ENCODE results near the gene SKA3.

SKA3 gene

GRCh38 chr13:21134475-21134874, 41.9 kb downstream of the SKA3 start:
- DNase-seq (ENCODE audit: low read depth) = no peak
- no peak overlapping the region for H3K4me3 ChIP-seq (ENCODE audit: low read depth, low read length)
- TF ChIP-seq, protein P1, sequence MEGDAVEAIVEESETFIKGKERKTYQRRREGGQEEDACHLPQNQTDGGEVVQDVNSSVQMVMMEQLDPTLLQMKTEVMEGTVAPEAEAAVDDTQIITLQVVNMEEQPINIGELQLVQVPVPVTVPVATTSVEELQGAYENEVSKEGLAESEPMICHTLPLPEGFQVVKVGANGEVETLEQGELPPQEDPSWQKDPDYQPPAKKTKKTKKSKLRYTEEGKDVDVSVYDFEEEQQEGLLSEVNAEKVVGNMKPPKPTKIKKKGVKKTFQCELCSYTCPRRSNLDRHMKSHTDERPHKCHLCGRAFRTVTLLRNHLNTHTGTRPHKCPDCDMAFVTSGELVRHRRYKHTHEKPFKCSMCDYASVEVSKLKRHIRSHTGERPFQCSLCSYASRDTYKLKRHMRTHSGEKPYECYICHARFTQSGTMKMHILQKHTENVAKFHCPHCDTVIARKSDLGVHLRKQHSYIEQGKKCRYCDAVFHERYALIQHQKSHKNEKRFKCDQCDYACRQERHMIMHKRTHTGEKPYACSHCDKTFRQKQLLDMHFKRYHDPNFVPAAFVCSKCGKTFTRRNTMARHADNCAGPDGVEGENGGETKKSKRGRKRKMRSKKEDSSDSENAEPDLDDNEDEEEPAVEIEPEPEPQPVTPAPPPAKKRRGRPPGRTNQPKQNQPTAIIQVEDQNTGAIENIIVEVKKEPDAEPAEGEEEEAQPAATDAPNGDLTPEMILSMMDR (IDR thresholded peaks at IDR 0.05; ENCODE audit: control insufficient read depth, extremely low read depth, insufficient read depth) = no peak

DNA sequence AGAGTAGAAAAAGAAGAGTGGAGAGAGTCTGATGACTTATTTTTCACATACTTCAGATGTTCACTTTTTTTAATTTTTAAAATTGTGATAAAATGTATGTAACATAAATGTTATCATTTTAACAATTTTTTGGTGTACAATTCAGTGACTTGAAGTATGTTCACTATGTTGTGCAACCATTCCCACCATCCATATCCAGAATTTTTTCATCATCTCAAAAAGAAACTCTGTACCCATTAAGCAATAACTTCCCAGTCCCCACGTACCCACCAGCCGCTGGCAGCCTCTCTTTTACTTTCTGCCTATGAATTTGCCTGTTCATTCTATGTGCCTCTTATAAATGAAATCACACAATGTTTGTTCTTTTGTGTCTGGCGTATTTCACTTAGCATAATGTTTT, 43.3 kb downstream of the SKA3 start:
- DNase-seq (ENCODE audit: low read depth) = no peak
- H3K4me3 ChIP-seq (ENCODE audit: low read depth, low read length) = no peak overlapping the region
- TF ChIP-seq, protein P1 (IDR thresholded peaks at IDR 0.05; ENCODE audit: control insufficient read depth, extremely low read depth, insufficient read depth) = no peak

GRCh38 chr13:21130116-21130515, 46.2 kb downstream of the SKA3 start:
- TF ChIP-seq, protein P1 (IDR thresholded peaks at IDR 0.05; ENCODE audit: control insufficient read depth, extremely low read depth, insufficient read depth) = no peak
- no peak overlapping the region for H3K4me3 ChIP-seq (ENCODE audit: low read depth, low read length)
- no peak for DNase-seq (ENCODE audit: low read depth)

DNA sequence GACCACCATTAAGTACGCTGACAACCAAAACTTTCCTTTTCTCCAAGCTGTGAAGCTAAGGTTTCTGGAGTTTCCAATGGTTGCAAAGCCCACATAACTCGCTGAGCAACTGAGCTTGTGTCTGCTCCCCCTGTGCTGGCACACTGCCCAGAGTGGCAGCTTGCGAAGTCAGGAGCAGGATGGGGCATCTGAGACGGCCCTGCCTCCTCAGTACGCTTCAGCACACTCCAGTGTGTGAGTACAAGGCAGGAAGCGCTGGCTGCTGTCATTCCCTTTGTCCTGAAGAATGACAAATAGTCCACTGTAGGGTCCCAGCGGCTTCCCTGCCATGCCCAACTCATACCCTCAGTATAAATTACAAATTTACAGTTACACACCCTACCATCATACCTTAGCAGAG, 51.5 kb downstream of the SKA3 start:
- TF ChIP-seq, protein P1 (IDR thresholded peaks at IDR 0.05; ENCODE audit: control insufficient read depth, extremely low read depth, insufficient read depth) = no peak
- no peak overlapping the region for H3K4me3 ChIP-seq (ENCODE audit: low read depth, low read length)
- DNase-seq (ENCODE audit: low read depth) = no peak

GRCh38 chr13:21123956-21124355, 52.4 kb downstream of the SKA3 start:
- TF ChIP-seq, protein P1 (IDR thresholded peaks at IDR 0.05; ENCODE audit: control insufficient read depth, extremely low read depth, insufficient read depth) = no peak

DNA sequence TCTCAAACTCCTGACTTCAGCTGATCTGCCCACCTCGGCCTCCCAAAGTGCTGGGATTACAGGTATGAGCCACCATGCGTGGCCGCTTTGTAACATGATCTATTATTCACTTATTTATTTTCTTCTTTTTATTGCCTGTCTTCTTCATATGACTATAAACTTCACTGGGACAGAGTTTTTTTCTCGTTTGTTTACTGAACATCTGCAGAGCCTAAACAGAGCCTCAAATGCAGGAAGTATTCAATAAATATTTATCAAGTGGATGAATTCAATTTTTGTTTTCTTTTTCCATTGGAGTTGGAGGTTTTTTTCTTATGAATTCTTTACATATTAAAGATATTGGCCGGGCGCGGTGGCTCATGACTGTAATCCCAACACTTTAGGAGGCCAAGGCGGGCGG, 54.7 kb downstream of the SKA3 start:
- TF ChIP-seq, protein P1 (IDR thresholded peaks at IDR 0.05; ENCODE audit: control insufficient read depth, extremely low read depth, insufficient read depth) = no peak
- H3K4me3 ChIP-seq (ENCODE audit: low read depth, low read length) = no peak overlapping the region
- DNase-seq (ENCODE audit: low read depth) = peak; percentile 48

More at GRCh38 chr13:21123956-21124355, 52.4 kb downstream of the SKA3 start:
- no peak overlapping the region for H3K4me3 ChIP-seq (ENCODE audit: low read depth, low read length)
- DNase-seq (ENCODE audit: low read depth) = no peak

- H3K4me3 ChIP-seq (ENCODE audit: low read depth, low read length) = no peak overlapping the region
- TF ChIP-seq, protein P1 (IDR thresholded peaks at IDR 0.05; ENCODE audit: control insufficient read depth, extremely low read depth, insufficient read depth) = no peak
- no peak for DNase-seq (ENCODE audit: low read depth)
Observed at GRCh38 chr13:21120191-21120590, 56.2 kb downstream of the SKA3 start.

Data from LNCaP clone FGC (cell line).